Measurements from ENCODE around the gene ZSCAN9. TPM values are rescaled to one million over a fixed set of nuclear protein-coding genes. Genes with fewer than 3 reads are reported as not detected.

The ZSCAN9 gene
- total and polyA plus RNA-seq, 9 of the 15 experiments (the other 6 are each of a cell fraction or from before 2014, with no cell fraction given): 18.8 to 48.9 (median 28.7) TPM

DNA sequence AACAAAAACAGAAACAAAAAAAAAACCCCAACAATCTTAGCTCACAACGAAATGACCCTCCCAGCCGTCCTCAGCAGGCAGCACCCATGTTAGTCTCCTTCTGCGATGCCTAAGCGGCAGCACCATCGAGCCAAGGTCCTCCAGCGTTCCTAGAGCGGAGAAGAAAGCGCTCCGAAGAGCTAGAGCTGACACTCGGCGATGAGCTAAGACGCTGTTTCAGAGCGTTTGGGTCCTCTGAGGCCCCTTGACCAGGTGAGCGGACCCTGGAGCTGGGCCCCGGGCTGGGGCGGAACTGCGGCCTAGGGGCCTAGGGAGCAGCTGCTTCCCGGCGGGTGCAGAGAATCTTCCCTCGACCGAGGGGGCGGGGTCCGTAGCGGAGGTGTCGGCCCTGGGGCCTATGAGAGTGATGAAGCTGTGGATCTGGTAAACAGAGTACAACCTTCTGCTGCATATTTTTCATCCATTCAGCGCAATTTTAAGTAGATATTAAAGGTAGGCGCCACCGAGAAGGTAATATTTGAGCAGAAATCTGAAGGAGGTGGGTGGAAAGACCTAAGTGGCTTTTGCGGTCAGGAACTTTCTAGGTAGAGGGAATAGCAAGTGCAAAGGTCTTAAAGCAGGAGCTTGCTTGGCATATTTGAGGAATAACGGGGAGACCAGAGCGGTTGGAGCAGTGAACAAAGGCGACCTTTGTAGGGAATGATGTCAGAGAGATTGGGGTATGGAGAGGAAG, 42.1 kb downstream of the ZSCAN9 start, which contains the start of gene ZSCAN26 (continued):
- TF ChIP-seq ZNF175 (CRISPR knock-in tag; IDR thresholded peaks at IDR 0.05; ENCODE audit: low read depth): peak; percentile 36; the same call in 1 of the 2 replicates
- no peak for TF ChIP-seq NFYB (IDR thresholded peaks at IDR 0.05; ENCODE audit: extremely low read depth, insufficient read length)
- TF ChIP-seq ARID3A (IDR thresholded peaks at IDR 0.05; ENCODE audit: borderline replicate concordance, low read depth, low read length): no peak
- no peak for TF ChIP-seq ZNF830 (CRISPR knock-in tag; IDR thresholded peaks at IDR 0.05)
- TF ChIP-seq MGA (IDR thresholded peaks at IDR 0.05): peak; percentile 61
- peak; percentile 3 for TF ChIP-seq MEIS2 (IDR thresholded peaks at IDR 0.05; ENCODE audit: partially characterized antibody)
- TF ChIP-seq ZNF316 (IDR thresholded peaks at IDR 0.05): peak; percentile 68
- TF ChIP-seq NFATC3 (IDR thresholded peaks at IDR 0.05): no peak
- no peak for TF ChIP-seq HMG20A (CRISPR knock-in tag; conservative IDR thresholded peaks at IDR 0.05)
- 0 out of 2 replicates have a peak, but pooled peaks have one; percentile 27 for TF ChIP-seq ARID2 (IDR thresholded peaks at IDR 0.05)
- 0 out of 2 replicates have a peak, but pooled peaks have one; percentile 49 for TF ChIP-seq HCFC1 (IDR thresholded peaks at IDR 0.05; ENCODE audit: low read depth, low read length)
- no peak for TF ChIP-seq ZNF121 (CRISPR knock-in tag; conservative IDR thresholded peaks at IDR 0.05)
- TF ChIP-seq HDAC8 (tag; IDR thresholded peaks at IDR 0.05): no peak

Data from K562 (cell line).